Measurements from ENCODE around the gene KCNMB4.
"Not testable (repeated sequence)": the region's sequence is repeated elsewhere in the genome, so short reads cannot be mapped to it uniquely, and the experiment has no call there.

KCNMB4 gene

DNA sequence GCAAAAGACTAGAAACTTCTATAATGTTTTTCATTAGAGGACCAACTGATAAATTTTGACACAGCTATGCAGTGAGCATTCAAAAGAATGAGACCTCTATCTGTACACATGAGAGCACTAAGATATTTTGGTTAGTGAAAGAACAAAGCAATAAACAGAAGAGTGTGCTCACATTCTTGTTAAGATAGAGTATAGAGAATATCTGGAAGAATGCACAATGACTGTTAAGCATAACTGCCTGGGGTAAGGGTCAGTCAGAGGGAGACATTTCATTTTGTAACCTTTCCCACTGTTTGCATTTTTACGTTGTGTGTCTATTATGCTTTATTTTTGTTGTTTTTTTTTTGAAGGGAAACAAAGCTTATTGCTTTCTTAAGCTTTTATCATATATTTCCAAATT lies 20.7 kb downstream of the KCNMB4 start:
- Histone ChIP-seq H3K36me3 (ENCODE audit: control insufficient read depth, insufficient read depth, low read length) (no peaks in the 10 kb centered on the region), H3K9ac (ENCODE audit: low read length) (no peak overlapping the region), H3K4me3 (ENCODE audit: low read length) (no peak overlapping the region), H3K9me3 (ENCODE audit: control insufficient read depth, low read length) (no peaks in the 10 kb centered on the region), H3K27me3 (ENCODE audit: control insufficient read depth, insufficient read depth, low read length) (no peaks in the 10 kb centered on the region), H3K4me1 (ENCODE audit: control insufficient read depth, insufficient read depth, low read length) (no peaks in the 10 kb centered on the region)

DNA sequence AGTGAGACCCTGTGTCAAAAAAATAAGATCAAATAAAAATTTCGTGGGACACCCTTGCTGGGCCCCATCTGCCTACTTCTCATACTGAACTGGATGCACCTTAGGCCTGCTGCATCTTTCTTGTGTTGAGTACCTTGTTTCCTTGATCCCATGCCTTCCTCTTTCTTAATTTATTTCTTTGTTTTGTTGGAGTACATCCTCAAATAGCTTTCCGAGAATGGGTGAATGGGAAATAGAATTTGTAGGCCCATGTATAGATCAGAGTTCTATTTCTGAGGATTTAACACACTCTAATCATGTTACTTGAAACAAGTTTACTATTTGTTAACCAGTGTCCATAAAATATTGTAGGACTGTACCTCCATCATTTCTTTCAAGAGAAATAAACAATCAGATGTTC lies 23.6 kb downstream of the KCNMB4 start:
- no peaks in the 10 kb centered on the region for H3K36me3 ChIP-seq (ENCODE audit: control insufficient read depth, insufficient read depth, low read length)

DNA sequence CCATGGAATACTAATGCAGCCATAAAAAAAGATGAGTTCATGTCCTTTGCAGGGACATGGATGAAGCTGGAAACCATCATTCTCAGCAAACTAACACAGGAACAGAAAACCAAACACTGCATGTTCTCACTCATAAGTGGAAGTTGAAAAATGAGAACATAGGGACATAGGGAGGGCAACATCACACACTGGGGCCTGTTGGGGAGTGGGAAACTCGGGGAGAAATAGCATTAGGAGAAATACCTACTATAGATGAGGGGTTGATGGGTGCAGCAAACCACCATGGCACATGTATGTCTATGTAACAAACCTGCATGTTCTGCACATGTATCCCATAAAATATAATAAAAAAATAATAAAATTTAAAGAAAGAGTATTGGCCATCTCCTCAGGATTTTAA lies 26.5 kb downstream of the KCNMB4 start:
- not testable (repeated sequence) for H3K4me1 ChIP-seq (ENCODE audit: control insufficient read depth, insufficient read depth, low read length); H3K27me3 ChIP-seq (ENCODE audit: control insufficient read depth, insufficient read depth, low read length); H3K9ac ChIP-seq (ENCODE audit: low read length); H3K4me3 ChIP-seq (ENCODE audit: low read length); H3K36me3 ChIP-seq (ENCODE audit: control insufficient read depth, insufficient read depth, low read length); H3K9me3 ChIP-seq (ENCODE audit: control insufficient read depth, low read length)

More for the DNA sequence above, 23.6 kb downstream of the KCNMB4 start:
- Histone ChIP-seq H3K4me3 (ENCODE audit: low read length) (no peak overlapping the region), H3K9me3 (ENCODE audit: control insufficient read depth, low read length) (no peaks in the 10 kb centered on the region), H3K27me3 (ENCODE audit: control insufficient read depth, insufficient read depth, low read length) (no peaks in the 10 kb centered on the region), H3K9ac (ENCODE audit: low read length) (no peak overlapping the region), H3K4me1 (ENCODE audit: control insufficient read depth, insufficient read depth, low read length) (no peaks in the 10 kb centered on the region)

DNA sequence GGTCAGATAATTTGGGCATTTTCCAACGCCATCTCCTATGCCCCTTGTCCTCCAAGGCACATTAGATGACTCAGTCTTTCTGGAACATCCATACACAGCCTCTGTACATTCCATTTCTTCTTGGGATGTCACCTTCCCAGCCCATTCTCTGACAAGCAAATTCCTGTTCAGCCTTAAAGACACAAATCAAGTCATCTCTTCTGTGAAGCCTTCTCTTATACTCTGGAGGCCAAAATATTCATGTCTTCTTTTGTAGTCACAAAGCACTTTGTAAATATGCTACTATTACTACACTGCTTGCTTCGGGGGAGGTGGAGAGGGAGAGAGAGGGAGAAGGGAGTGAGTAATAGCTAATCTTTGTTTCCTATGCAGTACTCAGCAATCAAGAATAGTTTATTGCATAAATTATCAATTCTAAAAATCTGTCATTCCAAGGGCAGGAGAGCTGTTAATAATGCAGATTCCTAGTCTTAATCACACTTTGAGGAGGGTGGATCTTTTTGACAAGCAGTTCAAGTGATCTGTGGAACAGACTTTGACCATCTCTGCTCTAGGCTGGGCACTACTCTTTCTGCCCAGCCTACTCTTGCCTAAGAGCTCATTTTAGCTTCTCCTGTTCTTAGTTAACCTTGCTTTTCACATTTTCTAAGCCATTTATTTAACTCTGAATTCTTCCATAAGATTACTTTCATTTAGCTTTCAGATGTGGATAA lies 27.9 kb downstream of the KCNMB4 start:
- Histone ChIP-seq H3K4me1 (ENCODE audit: control insufficient read depth, insufficient read depth, low read length) (no peaks in the 10 kb centered on the region), H3K36me3 (ENCODE audit: control insufficient read depth, insufficient read depth, low read length) (no peaks in the 10 kb centered on the region), H3K9ac (ENCODE audit: low read length) (no peak overlapping the region), H3K27me3 (ENCODE audit: control insufficient read depth, insufficient read depth, low read length) (no peaks in the 10 kb centered on the region), H3K9me3 (ENCODE audit: control insufficient read depth, low read length) (no peaks in the 10 kb centered on the region), H3K4me3 (ENCODE audit: low read length) (no peak overlapping the region)

DNA sequence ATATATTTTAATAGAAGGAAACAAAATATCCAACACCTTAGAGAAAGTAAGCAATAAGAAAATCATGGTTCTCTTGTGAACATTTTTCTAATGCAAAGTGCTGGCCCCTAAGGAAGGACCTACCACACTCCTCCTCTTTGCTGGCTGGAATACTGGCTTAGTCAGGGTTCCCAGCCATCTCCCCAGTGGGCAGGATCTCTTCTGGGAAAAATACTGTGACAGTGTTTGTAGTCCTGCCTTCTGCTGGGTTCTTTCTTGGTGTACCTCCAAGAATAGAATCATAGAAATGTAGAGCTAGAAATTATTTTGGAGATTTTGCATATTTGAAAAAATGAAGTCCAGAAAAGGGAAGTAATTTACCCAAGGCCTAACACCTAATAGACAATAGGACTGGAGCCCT lies 31.9 kb downstream of the KCNMB4 start:
- Histone ChIP-seq H3K36me3 (ENCODE audit: control insufficient read depth, insufficient read depth, low read length) (no peaks in the 10 kb centered on the region), H3K4me3 (ENCODE audit: low read length) (no peak overlapping the region), H3K9me3 (ENCODE audit: control insufficient read depth, low read length) (no peaks in the 10 kb centered on the region), H3K4me1 (ENCODE audit: control insufficient read depth, insufficient read depth, low read length) (no peaks in the 10 kb centered on the region), H3K27me3 (ENCODE audit: control insufficient read depth, insufficient read depth, low read length) (no peaks in the 10 kb centered on the region), H3K9ac (ENCODE audit: low read length) (no peak overlapping the region)

DNA sequence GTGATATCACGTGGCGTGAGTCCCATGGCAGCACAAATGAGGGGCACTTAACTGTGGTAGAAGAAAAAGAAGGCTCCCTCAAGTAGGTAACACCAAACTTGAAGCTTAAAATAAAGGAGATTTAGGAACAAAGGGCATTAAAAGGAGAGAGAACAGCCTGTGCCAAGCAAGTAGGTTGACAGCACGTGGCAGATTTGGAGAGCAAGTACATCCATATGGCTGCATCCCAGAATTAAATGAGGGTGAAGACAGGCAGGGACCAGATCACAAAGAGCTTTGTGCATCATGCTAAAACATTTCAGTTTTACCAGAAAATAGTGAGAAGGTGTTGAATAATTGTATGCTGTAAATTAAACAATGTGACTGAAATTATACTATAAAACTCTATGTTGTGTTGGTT lies 32.8 kb downstream of the KCNMB4 start:
- Histone ChIP-seq H3K4me1 (ENCODE audit: control insufficient read depth, insufficient read depth, low read length) (no peaks in the 10 kb centered on the region), H3K27me3 (ENCODE audit: control insufficient read depth, insufficient read depth, low read length) (no peaks in the 10 kb centered on the region), H3K4me3 (ENCODE audit: low read length) (no peak overlapping the region), H3K9ac (ENCODE audit: low read length) (no peak overlapping the region), H3K9me3 (ENCODE audit: control insufficient read depth, low read length) (no peaks in the 10 kb centered on the region), H3K36me3 (ENCODE audit: control insufficient read depth, insufficient read depth, low read length) (no peaks in the 10 kb centered on the region)

DNA sequence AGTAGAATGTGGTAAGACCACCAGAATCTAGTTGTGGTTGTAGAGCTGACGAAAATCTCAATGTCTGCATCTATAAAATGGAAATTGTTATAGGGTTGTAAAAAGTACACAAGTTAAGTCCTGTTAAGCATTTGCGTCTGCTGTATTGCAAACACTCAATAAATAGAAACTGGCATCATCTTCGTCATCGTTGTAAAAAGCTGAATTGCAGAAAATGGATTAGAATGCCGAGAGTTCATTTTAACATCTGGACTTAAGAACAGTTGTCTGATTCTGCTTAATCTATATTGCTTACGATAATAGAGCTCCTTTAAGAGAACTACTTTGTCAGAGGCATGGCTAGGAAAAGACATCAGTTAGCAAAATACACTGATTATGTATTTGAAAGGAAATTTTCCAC lies 33.2 kb downstream of the KCNMB4 start:
- H3K9ac ChIP-seq (ENCODE audit: low read length) = no peak overlapping the region
- H3K9me3 ChIP-seq (ENCODE audit: control insufficient read depth, low read length) = no peaks in the 10 kb centered on the region
- no peaks in the 10 kb centered on the region for H3K36me3 ChIP-seq (ENCODE audit: control insufficient read depth, insufficient read depth, low read length)
- H3K27me3 ChIP-seq (ENCODE audit: control insufficient read depth, insufficient read depth, low read length) = no peaks in the 10 kb centered on the region
- H3K4me1 ChIP-seq (ENCODE audit: control insufficient read depth, insufficient read depth, low read length) = no peaks in the 10 kb centered on the region
- H3K4me3 ChIP-seq (ENCODE audit: low read length) = no peak overlapping the region

DNA sequence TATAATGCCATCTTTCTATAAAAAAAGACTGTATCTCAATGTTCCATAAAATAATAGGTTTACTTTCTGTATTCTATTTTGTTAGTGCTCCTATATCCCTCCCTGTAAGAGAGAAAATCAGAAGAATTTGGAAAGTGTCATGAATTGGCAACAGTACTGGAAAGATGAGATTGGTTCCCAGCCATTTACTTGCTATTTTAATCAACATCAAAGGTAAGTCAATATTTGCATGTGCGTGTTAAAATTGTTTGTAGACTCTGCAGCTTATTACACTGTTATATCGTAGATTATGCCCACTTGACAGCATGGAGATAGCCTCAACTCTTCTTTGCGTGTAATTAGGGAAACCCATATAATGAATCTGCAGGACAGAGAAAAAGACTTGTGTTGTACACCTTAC lies 34.0 kb downstream of the KCNMB4 start:
- no peaks in the 10 kb centered on the region for H3K4me1 ChIP-seq (ENCODE audit: control insufficient read depth, insufficient read depth, low read length)
- no peaks in the 10 kb centered on the region for H3K36me3 ChIP-seq (ENCODE audit: control insufficient read depth, insufficient read depth, low read length)
- H3K27me3 ChIP-seq (ENCODE audit: control insufficient read depth, insufficient read depth, low read length) = no peaks in the 10 kb centered on the region
- H3K9ac ChIP-seq (ENCODE audit: low read length) = no peak overlapping the region
- H3K4me3 ChIP-seq (ENCODE audit: low read length) = no peak overlapping the region
- H3K9me3 ChIP-seq (ENCODE audit: control insufficient read depth, low read length) = no peaks in the 10 kb centered on the region

DNA sequence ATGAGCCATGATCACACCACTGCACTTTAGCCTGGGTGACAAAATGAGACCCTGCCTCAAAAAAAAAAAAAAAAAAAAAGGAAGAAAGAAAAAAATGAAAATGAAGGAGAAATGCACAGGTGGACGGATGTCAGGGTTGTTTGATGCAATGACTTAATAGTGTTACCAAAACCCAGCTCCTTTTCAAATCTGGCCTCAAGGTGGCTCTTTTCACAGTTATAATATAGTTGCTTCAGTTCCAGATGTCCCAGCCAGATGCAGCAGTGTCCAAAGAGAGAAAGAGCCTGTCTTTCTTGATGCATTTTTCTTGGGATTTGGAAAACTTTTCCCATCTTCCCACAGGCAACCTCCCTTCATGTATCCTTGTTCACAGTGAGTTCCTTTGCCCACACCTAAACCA lies 36.5 kb downstream of the KCNMB4 start:
- Histone ChIP-seq H3K36me3 (ENCODE audit: control insufficient read depth, insufficient read depth, low read length) (no peaks in the 10 kb centered on the region), H3K9me3 (ENCODE audit: control insufficient read depth, low read length) (no peaks in the 10 kb centered on the region), H3K27me3 (ENCODE audit: control insufficient read depth, insufficient read depth, low read length) (no peaks in the 10 kb centered on the region), H3K4me3 (ENCODE audit: low read length) (no peak overlapping the region), H3K9ac (ENCODE audit: low read length) (no peak overlapping the region), H3K4me1 (ENCODE audit: control insufficient read depth, insufficient read depth, low read length) (no peaks in the 10 kb centered on the region)

DNA sequence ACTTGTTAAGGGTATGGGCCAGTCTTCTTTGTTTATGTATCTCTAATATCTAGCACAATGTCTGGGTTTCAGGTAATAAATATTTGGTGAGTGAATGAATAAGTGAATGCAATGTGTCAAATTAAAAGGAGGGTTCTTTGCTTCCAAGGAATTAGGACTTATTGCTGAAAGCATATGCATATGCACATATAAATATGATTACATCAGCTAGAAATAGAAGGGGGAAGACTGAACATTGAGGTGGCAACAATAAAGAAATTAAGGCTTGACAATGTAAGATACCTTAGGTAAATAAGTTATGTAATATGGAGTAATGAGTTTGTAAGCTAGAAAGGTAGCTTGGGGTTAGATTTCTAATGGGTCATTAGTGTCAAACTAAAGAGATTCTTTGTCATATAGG lies 37.7 kb downstream of the KCNMB4 start:
- H3K4me1 ChIP-seq (ENCODE audit: control insufficient read depth, insufficient read depth, low read length) = no peaks in the 10 kb centered on the region
- no peaks in the 10 kb centered on the region for H3K36me3 ChIP-seq (ENCODE audit: control insufficient read depth, insufficient read depth, low read length)
- no peak overlapping the region for H3K9ac ChIP-seq (ENCODE audit: low read length)
- H3K9me3 ChIP-seq (ENCODE audit: control insufficient read depth, low read length) = no peaks in the 10 kb centered on the region
- no peaks in the 10 kb centered on the region for H3K27me3 ChIP-seq (ENCODE audit: control insufficient read depth, insufficient read depth, low read length)
- H3K4me3 ChIP-seq (ENCODE audit: low read length) = no peak overlapping the region

DNA sequence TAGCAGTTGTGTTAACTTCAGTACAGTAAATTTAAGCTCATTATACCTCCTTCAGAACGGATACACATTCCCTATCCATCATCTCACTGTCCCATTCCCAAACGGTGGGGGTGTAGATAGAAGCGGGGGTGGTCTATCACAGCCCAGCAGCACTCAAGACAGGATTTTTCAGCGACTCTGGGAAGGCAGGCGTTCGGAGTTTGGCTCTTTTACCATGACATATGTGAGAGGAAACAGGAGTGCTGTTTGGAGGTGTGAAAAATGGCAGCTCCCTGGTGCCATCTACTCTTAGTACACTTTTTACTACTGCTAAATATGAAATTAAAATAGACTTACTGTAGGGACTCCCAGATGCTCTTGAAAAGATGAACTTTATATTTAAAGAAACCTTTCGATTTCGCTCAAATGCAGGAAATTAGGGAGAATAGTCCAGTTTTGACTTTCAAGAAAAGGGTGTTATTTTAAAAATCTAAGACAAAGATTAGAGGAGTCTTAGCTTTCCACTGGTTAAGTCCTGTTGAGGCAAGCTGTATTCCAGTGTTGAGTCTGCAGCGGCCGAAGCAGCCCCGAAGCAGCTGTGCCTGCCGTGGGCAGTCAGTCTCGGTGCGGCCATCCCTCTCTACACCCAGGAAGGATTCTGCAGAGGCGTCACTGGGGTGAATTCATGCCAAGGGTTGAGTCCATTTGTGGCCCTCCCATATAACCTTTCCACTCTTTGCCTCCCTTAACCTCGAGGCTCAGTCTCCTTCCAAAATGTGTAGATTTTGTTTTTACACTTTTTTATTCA lies 42.1 kb downstream of the KCNMB4 start:
- Histone ChIP-seq H3K4me1 (ENCODE audit: control insufficient read depth, insufficient read depth, low read length) (no peaks in the 10 kb centered on the region), H3K36me3 (ENCODE audit: control insufficient read depth, insufficient read depth, low read length) (no peaks in the 10 kb centered on the region), H3K9me3 (ENCODE audit: control insufficient read depth, low read length) (no peaks in the 10 kb centered on the region), H3K4me3 (ENCODE audit: low read length) (no peak overlapping the region), H3K27me3 (ENCODE audit: control insufficient read depth, insufficient read depth, low read length) (no peaks in the 10 kb centered on the region), H3K9ac (ENCODE audit: low read length) (no peak overlapping the region)

DNA sequence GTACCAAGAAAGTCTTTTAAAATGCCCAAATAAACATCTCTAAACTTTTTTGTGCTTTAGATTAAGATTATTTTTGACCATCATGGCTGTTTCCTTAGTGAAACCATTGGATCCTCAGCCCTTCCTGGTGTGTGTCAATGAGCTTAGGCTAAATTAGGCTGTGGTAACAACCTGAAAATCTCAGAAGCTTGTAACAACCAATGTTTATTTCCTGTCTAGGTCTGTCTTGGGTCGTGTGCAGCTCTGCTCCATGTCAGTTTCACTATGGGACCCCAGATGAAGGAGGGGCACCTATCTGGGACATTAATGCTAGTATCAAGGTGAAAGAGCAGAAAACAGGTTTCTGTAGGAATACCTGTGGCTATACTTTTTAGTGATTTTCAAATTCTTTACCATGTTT lies 49.9 kb downstream of the KCNMB4 start:
- Histone ChIP-seq H3K9me3 (ENCODE audit: control insufficient read depth, low read length) (no peaks in the 10 kb centered on the region), H3K9ac (ENCODE audit: low read length) (no peak overlapping the region), H3K4me3 (ENCODE audit: low read length) (no peak overlapping the region), H3K27me3 (ENCODE audit: control insufficient read depth, insufficient read depth, low read length) (no peaks in the 10 kb centered on the region), H3K4me1 (ENCODE audit: control insufficient read depth, insufficient read depth, low read length) (no peaks in the 10 kb centered on the region), H3K36me3 (ENCODE audit: control insufficient read depth, insufficient read depth, low read length) (no peaks in the 10 kb centered on the region)

Data from mucosa of stomach (tissue), 1 donor.